Tracheal epithelial cell (primary cell): ENCODE data around the gene CST7. TPM values are rescaled to one million over a fixed set of nuclear protein-coding genes. Genes with fewer than 3 reads are reported as not detected.

ENCODE experiments used
- total RNA-seq: library from RNA; depleted of rRNA; stranded (reverse); fragments of >200 nt; gene quantifications from 2 replicates; pipeline ENCODE4 v1.2.1, GENCODE V29; 2014

Gene CST7, protein sequence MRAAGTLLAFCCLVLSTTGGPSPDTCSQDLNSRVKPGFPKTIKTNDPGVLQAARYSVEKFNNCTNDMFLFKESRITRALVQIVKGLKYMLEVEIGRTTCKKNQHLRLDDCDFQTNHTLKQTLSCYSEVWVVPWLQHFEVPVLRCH
- total RNA-seq, result not detected in 2 replicates

DNA sequence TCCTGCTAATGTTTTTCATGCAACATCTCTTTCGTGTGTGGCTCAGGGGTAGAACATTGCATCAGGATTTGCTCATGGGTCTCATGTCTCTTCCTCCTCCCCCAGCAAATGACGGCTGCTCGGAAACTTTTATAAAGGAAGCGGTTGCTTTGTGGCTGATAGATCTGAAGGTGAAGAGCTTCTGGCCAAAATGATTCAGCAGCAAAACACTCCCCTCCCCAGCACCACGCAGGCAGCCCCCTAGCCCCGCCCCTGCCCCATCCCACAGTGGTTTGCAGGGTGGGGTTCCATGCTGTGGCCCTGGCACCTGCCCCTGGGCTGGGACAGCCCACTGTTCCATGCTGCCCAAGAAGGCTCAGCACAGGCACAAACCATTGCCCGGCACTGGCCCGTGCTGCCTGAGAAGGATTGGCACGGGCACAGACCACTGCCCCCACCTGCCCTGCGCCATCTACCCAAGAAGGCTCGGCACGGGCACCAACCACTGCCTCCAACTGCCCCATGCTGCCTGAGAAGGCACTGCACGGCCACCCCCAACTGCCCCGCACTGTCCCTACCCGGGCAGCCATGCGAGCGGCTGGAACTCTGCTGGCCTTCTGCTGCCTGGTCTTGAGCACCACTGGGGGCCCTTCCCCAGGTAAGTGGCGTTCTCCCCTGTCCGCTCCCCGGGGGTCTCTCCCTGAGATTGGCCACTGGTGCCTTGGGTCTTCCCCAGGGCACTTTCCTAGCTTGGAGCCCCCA is at the start of gene CST7:
CST7 (plus strand) TSS at position 331 of the 741 bp plus-strand sequence; CDS start at position 568, 237 bp downstream.

DNA sequence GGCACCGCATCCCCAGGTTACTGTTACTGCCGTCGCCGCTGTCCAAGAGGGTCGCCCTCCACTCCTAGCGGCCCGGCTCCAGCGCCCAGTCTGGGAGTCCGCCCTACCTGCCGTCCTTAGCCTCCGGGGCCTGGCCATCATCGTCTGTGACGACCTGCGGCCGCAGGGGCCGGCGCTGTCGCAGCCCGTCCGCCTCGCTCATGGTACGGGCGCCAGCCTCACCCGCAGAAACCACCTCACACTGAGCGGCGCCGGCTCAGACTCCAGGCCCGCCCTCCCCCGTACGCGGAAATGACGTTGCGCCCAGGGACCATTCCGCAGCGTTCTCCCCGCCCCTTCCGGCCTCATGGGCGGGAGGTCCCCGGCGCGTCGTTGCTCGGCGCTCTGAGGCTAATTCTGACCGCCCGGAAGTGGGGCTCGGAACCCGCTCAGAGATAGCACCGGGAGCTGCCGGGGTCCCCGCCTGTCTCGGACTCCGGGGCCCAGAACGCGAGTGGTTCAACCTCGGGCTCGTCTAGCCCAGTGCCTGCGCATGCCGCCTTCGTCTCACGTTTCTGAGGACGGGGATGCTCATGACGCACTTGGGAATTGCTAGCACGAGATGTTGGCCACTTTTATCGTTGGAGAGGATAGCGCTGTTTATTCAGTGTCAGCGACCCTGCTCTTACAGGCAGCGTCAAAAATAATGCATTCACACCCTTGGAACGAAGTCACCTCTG is 43.6 kb downstream of the CST7 start, which contains the start of gene APMAP:
APMAP (minus strand) TSS at position 265 of the 719 bp plus-strand sequence; CDS start at position 202, 63 bp downstream.

Other genes with a start within 250 kb of the CST7 start
- gene APMAP, start 43.5 kb downstream of the CST7 start, total RNA-seq, result 105 and 155 TPM in 2 replicates
- gene ACSS1, start 108.9 kb downstream of the CST7 start, total RNA-seq, result 2.2 and 2.6 TPM in 2 replicates
- not detected in 2 replicates for gene VSX1, start 132.9 kb downstream of the CST7 start, total RNA-seq
- 69.2 and 86.1 TPM in 2 replicates for gene ENTPD6, start 246.4 kb downstream of the CST7 start, total RNA-seq